GM23338 (cell line): ENCODE results near the gene MINDY4. TPM values are rescaled to one million over a fixed set of nuclear protein-coding genes. Genes with fewer than 3 reads are reported as not detected.

Source experiments
- ATAC-seq: fragments of 200-7000 bp; cut with Tn5 transposase; 3 replicates; pipeline ENCODE4 v1.9.1; 2020
- DNase-seq: peaks from one replicate; pipeline ENCODE4 v3.0.0-alpha.2; 2015; ENCODE audit warnings: low spot score
- H2AFZ ChIP-seq: fragments of 200-600 bp; sonication (generic); 2 replicates; pipeline ENCODE4 v1.8.0; 2016; ENCODE audit warnings: antibody characterized with exemption, mild to moderate bottlenecking, moderate library complexity
- H3F3A ChIP-seq: fragments of 200-600 bp; sonication (generic); replicated peaks from 2 replicates; pipeline ENCODE4 v1.8.0; 2017; ENCODE audit warnings: antibody characterized with exemption, mixed run types, low read depth
- H3K27ac ChIP-seq: fragments of 200-600 bp; sonication (generic); 2 replicates; pipeline ENCODE4 v1.6.1; 2016; ENCODE audit warnings: low read depth
- H3K27me3 ChIP-seq: fragments of 200-600 bp; sonication (generic); 2 replicates; pipeline ENCODE4 v1.8.0; 2016; ENCODE audit warnings: mild to moderate bottlenecking, mixed run types, moderate library complexity; ENCODE audit not compliant: insufficient read depth
- H3K36me3 ChIP-seq: fragments of 200-600 bp; sonication (generic); 2 replicates; pipeline ENCODE4 v1.8.0; 2016; ENCODE audit warnings: mild to moderate bottlenecking; ENCODE audit not compliant: insufficient read depth
- H3K4me1 ChIP-seq: fragments of 200-600 bp; sonication (generic); 2 replicates; pipeline ENCODE4 v1.8.0; 2016; ENCODE audit warnings: mild to moderate bottlenecking, moderate library complexity; ENCODE audit not compliant: insufficient read depth
- H3K4me2 ChIP-seq: fragments of 200-600 bp; sonication (generic); 2 replicates; pipeline ENCODE4 v1.7.1; 2017; ENCODE audit warnings: mixed run types
- H3K4me3 ChIP-seq: fragments of 200-600 bp; sonication (generic); 2 replicates; pipeline ENCODE4 v1.6.1; 2016; ENCODE audit warnings: mixed run types
- H3K79me2 ChIP-seq: fragments of 200-600 bp; sonication (generic); replicated peaks from 2 replicates; pipeline ENCODE4 v1.8.0; 2017; ENCODE audit warnings: mild to moderate bottlenecking; ENCODE audit not compliant: insufficient read depth
- H3K9me2 ChIP-seq: fragments of 200-600 bp; sonication (generic); 2 replicates; pipeline ENCODE4 v1.8.0; 2017; ENCODE audit not compliant: insufficient read depth
- H4K20me1 ChIP-seq: fragments of 200-600 bp; sonication (generic); replicated peaks from 2 replicates; pipeline ENCODE4 v1.8.0; 2017; ENCODE audit warnings: mild to moderate bottlenecking; ENCODE audit not compliant: insufficient read depth
- H3K27ac Mint-ChIP-seq: 2 replicates; pipeline ENCODE4 v1.8.0; 2020; ENCODE audit warnings: inconsistent platforms, mild to moderate bottlenecking, moderate library complexity, mixed read lengths
- H3K27me3 Mint-ChIP-seq: 3 replicates; pipeline ENCODE4 v1.8.0; 2022; ENCODE audit warnings: low read depth, mild to moderate bottlenecking, moderate library complexity, mixed read lengths, inconsistent platforms; ENCODE audit not compliant: insufficient read depth, poor library complexity
- H3K36me3 Mint-ChIP-seq: 3 replicates; pipeline ENCODE4 v1.8.0; 2021; ENCODE audit warnings: low read depth, mild to moderate bottlenecking, inconsistent platforms, moderate library complexity, mixed read lengths
- H3K4me1 Mint-ChIP-seq: 3 replicates; pipeline ENCODE4 v1.8.0; 2020; ENCODE audit warnings: mild to moderate bottlenecking, inconsistent platforms, mixed read lengths
- H3K4me3 Mint-ChIP-seq: 3 replicates; pipeline ENCODE4 v1.8.0; 2021; ENCODE audit warnings: moderate library complexity, mild to moderate bottlenecking, inconsistent platforms, mixed read lengths
- H3K9me3 Mint-ChIP-seq: 3 replicates; pipeline ENCODE4 v1.8.0; 2020; ENCODE audit warnings: moderate library complexity, mild to moderate bottlenecking, inconsistent platforms, mixed read lengths
- CREB1 ChIP-seq: fragments of 250-450 bp; sonication (Bioruptor Pico); IDR thresholded peaks from 2 replicates; pipeline ENCODE4 v1.5.0; 2020; ENCODE audit warnings: low read depth, mild to moderate bottlenecking, moderate library complexity
- EZH2 ChIP-seq: fragments of 200-600 bp; sonication (generic); IDR thresholded peaks from one replicate; pipeline ENCODE4 v1.8.0; 2017; ENCODE audit warnings: antibody characterized with exemption, mild to moderate bottlenecking, low read depth; ENCODE audit not compliant: unreplicated experiment
- EZH2phosphoT487 ChIP-seq: fragments of 200-600 bp; sonication (generic); IDR thresholded peaks from one replicate; pipeline ENCODE4 v1.8.1; 2018; ENCODE audit warnings: antibody characterized with exemption; ENCODE audit not compliant: unreplicated experiment
- JUNB ChIP-seq: IDR thresholded peaks from one replicate; pipeline ENCODE4 v1.6.1; 2016; ENCODE audit warnings: antibody characterized with exemption; ENCODE audit not compliant: unreplicated experiment
- NANOG ChIP-seq: IDR thresholded peaks from 2 replicates; pipeline ENCODE4 v1.6.1; 2016; ENCODE audit warnings: antibody characterized with exemption, borderline replicate concordance
- POLR2AphosphoS5 ChIP-seq: IDR thresholded peaks from 2 replicates; pipeline ENCODE4 v1.6.1; 2016; ENCODE audit warnings: antibody characterized with exemption, low read depth
- STAT1 ChIP-seq: IDR thresholded peaks from one replicate; pipeline ENCODE4 v1.6.1; 2016; ENCODE audit warnings: antibody characterized with exemption; ENCODE audit not compliant: unreplicated experiment
- ZNF114 ChIP-seq: fragments of 250-450 bp; sonication (Bioruptor Pico); IDR thresholded peaks from 2 replicates; pipeline ENCODE4 v1.5.0; 2020; ENCODE audit warnings: mild to moderate bottlenecking, moderate library complexity
- ZNF331 ChIP-seq: fragments of 250-450 bp; sonication (Bioruptor Pico); IDR thresholded peaks from 2 replicates; pipeline ENCODE4 v1.5.0; 2020; ENCODE audit warnings: low read depth, mild to moderate bottlenecking, moderate library complexity
- polyA plus RNA-seq: library from polyadenylated mRNA; unstranded; fragments of >200 nt; fragmentation: Nextera tagmentation; extraction: Ambion mirVana; gene quantifications from 2 replicates; pipeline ENCODE4 v1.2.1, GENCODE V29; 2016
- total RNA-seq: library from RNA; depleted of rRNA; stranded (reverse); fragments of >200 nt; shearing (Covaris generic); gene quantifications from 2 replicates; pipeline ENCODE4 v1.2.3, GENCODE V29; 2014
- TF ChIP-seq, protein P1 (sequence below), 2 experiments: fragments of 200-600 bp in 1 of 2; sonication (generic) in 1 of 2; conservative IDR thresholded peaks; 2 replicates each; pipeline versions ENCODE4 v1.5.1 to v1.6.1; 2016 to 2017; ENCODE audit warnings: antibody characterized with exemption in 2 of 2, low read depth in 2 of 2, mild to moderate bottlenecking in 2 of 2, moderate library complexity in 1 of 2
- TF ChIP-seq, protein P2 (sequence below): IDR thresholded peaks from 2 replicates; pipeline ENCODE4 v1.6.1; 2016; ENCODE audit warnings: antibody characterized with exemption
- TF ChIP-seq, protein P3 (sequence below): fragments of 250-450 bp; sonication (Bioruptor Pico); IDR thresholded peaks from 2 replicates; pipeline ENCODE4 v1.5.0; 2020; ENCODE audit warnings: mild to moderate bottlenecking, moderate library complexity
- TF ChIP-seq, protein P4 (sequence below): IDR thresholded peaks from one replicate; pipeline ENCODE4 v1.6.1; 2018; ENCODE audit warnings: antibody characterized with exemption; ENCODE audit not compliant: unreplicated experiment

MINDY4 gene
- total and polyA plus RNA-seq, 2 experiments from 2014 or later, result 1.7 to 4.4 TPM

DNA sequence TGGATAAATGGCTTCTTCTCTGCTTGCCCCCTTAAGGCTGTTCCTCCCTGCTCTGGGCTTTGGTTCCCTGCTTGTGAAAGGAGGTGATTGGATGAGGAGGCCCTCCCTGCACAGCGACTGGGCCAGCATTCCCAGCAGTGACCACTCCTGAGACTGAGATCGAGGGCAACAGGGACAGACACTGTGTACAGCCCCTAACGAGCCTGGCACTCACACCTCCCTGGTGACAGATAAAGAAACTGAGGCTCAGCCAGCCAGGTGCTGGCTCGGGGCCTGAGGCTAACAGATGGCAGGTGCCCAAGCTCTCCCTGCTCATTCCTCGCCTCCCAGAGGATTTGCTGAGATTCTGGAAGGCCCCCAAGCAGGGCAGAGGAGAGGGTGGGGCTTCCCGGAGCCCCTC, 128.4 kb downstream of the MINDY4 start:
- no peak overlapping the region for H3K27ac Mint-ChIP-seq
- Histone ChIP-seq H4K20me1 (no peaks in the 10 kb centered on the region), H3K79me2 (no peaks in the 10 kb centered on the region), H3K27ac (no peak overlapping the region), H2AFZ (no peak overlapping the region), H3K27me3 (no peaks in the 10 kb centered on the region), H3K4me2 (no peak overlapping the region), H3F3A (no peaks in the 10 kb centered on the region), H3K4me3 (no peak overlapping the region), H3K4me1 (no peaks in the 10 kb centered on the region), H3K9me2 (no peaks in the 10 kb centered on the region), H3K36me3 (no peaks in the 10 kb centered on the region)
- H3K27me3 Mint-ChIP-seq, result peaks cover 5% of the 10 kb centered on the region
- ATAC-seq (no peak), DNase-seq (no peak)
- H3K4me1 Mint-ChIP-seq, result peaks cover 10% of the 10 kb centered on the region
- no peak overlapping the region for H3K4me3 Mint-ChIP-seq
- TF ChIP-seq EZH2phosphoT487 (no peak), ZNF114 (CRISPR knock-in tag) (no peak), EZH2 (no peak), CREB1 (CRISPR knock-in tag) (no peak), JUNB (no peak), NANOG (no peak), POLR2AphosphoS5 (no peak), STAT1 (no peak), ZNF331 (no peak)
- TF ChIP-seq, protein P1, sequence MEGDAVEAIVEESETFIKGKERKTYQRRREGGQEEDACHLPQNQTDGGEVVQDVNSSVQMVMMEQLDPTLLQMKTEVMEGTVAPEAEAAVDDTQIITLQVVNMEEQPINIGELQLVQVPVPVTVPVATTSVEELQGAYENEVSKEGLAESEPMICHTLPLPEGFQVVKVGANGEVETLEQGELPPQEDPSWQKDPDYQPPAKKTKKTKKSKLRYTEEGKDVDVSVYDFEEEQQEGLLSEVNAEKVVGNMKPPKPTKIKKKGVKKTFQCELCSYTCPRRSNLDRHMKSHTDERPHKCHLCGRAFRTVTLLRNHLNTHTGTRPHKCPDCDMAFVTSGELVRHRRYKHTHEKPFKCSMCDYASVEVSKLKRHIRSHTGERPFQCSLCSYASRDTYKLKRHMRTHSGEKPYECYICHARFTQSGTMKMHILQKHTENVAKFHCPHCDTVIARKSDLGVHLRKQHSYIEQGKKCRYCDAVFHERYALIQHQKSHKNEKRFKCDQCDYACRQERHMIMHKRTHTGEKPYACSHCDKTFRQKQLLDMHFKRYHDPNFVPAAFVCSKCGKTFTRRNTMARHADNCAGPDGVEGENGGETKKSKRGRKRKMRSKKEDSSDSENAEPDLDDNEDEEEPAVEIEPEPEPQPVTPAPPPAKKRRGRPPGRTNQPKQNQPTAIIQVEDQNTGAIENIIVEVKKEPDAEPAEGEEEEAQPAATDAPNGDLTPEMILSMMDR (conservative IDR thresholded peaks at IDR 0.05; ENCODE audit: low read depth in 2 of 2), result no peak
- TF ChIP-seq, protein P2, sequence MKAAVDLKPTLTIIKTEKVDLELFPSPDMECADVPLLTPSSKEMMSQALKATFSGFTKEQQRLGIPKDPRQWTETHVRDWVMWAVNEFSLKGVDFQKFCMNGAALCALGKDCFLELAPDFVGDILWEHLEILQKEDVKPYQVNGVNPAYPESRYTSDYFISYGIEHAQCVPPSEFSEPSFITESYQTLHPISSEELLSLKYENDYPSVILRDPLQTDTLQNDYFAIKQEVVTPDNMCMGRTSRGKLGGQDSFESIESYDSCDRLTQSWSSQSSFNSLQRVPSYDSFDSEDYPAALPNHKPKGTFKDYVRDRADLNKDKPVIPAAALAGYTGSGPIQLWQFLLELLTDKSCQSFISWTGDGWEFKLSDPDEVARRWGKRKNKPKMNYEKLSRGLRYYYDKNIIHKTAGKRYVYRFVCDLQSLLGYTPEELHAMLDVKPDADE, result no peak
- TF ChIP-seq, protein P3, sequence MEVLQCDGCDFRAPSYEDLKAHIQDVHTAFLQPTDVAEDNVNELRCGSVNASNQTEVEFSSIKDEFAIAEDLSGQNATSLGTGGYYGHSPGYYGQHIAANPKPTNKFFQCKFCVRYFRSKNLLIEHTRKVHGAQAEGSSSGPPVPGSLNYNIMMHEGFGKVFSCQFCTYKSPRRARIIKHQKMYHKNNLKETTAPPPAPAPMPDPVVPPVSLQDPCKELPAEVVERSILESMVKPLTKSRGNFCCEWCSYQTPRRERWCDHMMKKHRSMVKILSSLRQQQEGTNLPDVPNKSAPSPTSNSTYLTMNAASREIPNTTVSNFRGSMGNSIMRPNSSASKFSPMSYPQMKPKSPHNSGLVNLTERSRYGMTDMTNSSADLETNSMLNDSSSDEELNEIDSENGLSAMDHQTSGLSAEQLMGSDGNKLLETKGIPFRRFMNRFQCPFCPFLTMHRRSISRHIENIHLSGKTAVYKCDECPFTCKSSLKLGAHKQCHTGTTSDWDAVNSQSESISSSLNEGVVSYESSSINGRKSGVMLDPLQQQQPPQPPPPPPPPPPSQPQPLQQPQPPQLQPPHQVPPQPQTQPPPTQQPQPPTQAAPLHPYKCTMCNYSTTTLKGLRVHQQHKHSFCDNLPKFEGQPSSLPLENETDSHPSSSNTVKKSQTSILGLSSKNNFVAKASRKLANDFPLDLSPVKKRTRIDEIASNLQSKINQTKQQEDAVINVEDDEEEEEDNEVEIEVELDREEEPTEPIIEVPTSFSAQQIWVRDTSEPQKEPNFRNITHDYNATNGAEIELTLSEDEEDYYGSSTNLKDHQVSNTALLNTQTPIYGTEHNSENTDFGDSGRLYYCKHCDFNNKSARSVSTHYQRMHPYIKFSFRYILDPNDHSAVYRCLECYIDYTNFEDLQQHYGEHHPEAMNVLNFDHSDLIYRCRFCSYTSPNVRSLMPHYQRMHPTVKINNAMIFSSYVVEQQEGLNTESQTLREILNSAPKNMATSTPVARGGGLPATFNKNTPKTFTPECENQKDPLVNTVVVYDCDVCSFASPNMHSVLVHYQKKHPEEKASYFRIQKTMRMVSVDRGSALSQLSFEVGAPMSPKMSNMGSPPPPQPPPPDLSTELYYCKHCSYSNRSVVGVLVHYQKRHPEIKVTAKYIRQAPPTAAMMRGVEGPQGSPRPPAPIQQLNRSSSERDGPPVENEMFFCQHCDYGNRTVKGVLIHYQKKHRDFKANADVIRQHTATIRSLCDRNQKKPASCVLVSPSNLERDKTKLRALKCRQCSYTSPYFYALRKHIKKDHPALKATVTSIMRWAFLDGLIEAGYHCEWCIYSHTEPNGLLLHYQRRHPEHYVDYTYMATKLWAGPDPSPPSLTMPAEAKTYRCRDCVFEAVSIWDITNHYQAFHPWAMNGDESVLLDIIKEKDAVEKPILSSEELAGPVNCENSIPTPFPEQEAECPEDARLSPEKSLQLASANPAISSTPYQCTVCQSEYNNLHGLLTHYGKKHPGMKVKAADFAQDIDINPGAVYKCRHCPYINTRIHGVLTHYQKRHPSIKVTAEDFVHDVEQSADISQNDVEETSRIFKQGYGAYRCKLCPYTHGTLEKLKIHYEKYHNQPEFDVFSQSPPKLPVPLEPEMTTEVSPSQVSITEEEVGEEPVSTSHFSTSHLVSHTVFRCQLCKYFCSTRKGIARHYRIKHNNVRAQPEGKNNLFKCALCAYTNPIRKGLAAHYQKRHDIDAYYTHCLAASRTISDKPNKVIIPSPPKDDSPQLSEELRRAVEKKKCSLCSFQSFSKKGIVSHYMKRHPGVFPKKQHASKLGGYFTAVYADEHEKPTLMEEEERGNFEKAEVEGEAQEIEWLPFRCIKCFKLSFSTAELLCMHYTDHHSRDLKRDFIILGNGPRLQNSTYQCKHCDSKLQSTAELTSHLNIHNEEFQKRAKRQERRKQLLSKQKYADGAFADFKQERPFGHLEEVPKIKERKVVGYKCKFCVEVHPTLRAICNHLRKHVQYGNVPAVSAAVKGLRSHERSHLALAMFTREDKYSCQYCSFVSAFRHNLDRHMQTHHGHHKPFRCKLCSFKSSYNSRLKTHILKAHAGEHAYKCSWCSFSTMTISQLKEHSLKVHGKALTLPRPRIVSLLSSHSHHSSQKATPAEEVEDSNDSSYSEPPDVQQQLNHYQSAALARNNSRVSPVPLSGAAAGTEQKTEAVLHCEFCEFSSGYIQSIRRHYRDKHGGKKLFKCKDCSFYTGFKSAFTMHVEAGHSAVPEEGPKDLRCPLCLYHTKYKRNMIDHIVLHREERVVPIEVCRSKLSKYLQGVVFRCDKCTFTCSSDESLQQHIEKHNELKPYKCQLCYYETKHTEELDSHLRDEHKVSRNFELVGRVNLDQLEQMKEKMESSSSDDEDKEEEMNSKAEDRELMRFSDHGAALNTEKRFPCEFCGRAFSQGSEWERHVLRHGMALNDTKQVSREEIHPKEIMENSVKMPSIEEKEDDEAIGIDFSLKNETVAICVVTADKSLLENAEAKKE (CRISPR knock-in tag), result no peak
- TF ChIP-seq, protein P4, sequence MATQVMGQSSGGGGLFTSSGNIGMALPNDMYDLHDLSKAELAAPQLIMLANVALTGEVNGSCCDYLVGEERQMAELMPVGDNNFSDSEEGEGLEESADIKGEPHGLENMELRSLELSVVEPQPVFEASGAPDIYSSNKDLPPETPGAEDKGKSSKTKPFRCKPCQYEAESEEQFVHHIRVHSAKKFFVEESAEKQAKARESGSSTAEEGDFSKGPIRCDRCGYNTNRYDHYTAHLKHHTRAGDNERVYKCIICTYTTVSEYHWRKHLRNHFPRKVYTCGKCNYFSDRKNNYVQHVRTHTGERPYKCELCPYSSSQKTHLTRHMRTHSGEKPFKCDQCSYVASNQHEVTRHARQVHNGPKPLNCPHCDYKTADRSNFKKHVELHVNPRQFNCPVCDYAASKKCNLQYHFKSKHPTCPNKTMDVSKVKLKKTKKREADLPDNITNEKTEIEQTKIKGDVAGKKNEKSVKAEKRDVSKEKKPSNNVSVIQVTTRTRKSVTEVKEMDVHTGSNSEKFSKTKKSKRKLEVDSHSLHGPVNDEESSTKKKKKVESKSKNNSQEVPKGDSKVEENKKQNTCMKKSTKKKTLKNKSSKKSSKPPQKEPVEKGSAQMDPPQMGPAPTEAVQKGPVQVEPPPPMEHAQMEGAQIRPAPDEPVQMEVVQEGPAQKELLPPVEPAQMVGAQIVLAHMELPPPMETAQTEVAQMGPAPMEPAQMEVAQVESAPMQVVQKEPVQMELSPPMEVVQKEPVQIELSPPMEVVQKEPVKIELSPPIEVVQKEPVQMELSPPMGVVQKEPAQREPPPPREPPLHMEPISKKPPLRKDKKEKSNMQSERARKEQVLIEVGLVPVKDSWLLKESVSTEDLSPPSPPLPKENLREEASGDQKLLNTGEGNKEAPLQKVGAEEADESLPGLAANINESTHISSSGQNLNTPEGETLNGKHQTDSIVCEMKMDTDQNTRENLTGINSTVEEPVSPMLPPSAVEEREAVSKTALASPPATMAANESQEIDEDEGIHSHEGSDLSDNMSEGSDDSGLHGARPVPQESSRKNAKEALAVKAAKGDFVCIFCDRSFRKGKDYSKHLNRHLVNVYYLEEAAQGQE, result no peak
- no peaks in the 10 kb centered on the region; the same call in 2 of the 3 replicates for H3K9me3 Mint-ChIP-seq
- H3K36me3 Mint-ChIP-seq, result no peaks in the 10 kb centered on the region
